ENCODE measurements around the gene TOE1.

DNA sequence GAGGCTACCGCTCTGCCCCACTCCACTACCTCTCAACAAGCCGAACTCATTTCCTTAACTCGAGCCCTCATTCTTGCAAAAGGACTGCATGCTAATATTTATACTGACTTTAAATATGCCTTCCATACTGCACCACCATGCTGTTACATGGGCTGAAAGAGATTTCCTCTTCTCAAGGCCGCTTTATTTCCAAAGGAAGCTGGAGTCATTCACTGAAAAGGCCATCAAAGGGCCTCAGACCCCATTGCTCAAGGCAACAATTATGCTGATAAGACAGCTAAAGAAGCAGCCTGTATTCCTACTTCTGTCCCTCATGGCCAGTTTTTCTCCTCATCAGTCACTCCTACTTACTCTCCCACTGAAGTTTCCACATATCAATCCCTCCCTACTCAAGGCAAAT lies 20.2 kb upstream of the TOE1 start:
- no peak for TF ChIP-seq POLR2AphosphoS5 (IDR thresholded peaks at IDR 0.05; ENCODE audit: low read depth)
- TF ChIP-seq, protein P1, sequence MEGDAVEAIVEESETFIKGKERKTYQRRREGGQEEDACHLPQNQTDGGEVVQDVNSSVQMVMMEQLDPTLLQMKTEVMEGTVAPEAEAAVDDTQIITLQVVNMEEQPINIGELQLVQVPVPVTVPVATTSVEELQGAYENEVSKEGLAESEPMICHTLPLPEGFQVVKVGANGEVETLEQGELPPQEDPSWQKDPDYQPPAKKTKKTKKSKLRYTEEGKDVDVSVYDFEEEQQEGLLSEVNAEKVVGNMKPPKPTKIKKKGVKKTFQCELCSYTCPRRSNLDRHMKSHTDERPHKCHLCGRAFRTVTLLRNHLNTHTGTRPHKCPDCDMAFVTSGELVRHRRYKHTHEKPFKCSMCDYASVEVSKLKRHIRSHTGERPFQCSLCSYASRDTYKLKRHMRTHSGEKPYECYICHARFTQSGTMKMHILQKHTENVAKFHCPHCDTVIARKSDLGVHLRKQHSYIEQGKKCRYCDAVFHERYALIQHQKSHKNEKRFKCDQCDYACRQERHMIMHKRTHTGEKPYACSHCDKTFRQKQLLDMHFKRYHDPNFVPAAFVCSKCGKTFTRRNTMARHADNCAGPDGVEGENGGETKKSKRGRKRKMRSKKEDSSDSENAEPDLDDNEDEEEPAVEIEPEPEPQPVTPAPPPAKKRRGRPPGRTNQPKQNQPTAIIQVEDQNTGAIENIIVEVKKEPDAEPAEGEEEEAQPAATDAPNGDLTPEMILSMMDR (IDR thresholded peaks at IDR 0.05; ENCODE audit: insufficient read depth, low read length), result no peak
- TF ChIP-seq SPI1 (IDR thresholded peaks at IDR 0.05; ENCODE audit: borderline replicate concordance, low read depth), result no peak
